RWPE2 (cell line): ENCODE results near the gene OSBP.

Source experiments
- ATAC-seq: fragments of 200-7000 bp; cut with Tn5 transposase; 3 replicates; pipeline ENCODE4 v1.9.1; 2021; ENCODE audit warnings: low read depth
- DNase-seq: peaks from one replicate; pipeline ENCODE4 v3.0.0-alpha.2; 2020; ENCODE audit warnings: low spot score
- H3K27ac ChIP-seq: fragments of 450-650 bp; 2 replicates; pipeline ENCODE4 v1.5.1; 2017; ENCODE audit warnings: mild to moderate bottlenecking; ENCODE audit not compliant: poor library complexity, severe bottlenecking
- H3K27me3 ChIP-seq: fragments of 250-450 bp; sonication (Bioruptor Pico); 2 replicates; pipeline ENCODE4 v1.5.1; 2021; ENCODE audit warnings: mild to moderate bottlenecking, moderate library complexity; ENCODE audit not compliant: insufficient read depth, poor library complexity, severe bottlenecking
- H3K36me3 ChIP-seq: fragments of 250-450 bp; sonication (Bioruptor Pico); 2 replicates; pipeline ENCODE4 v1.5.1; 2020; ENCODE audit warnings: low read depth, mild to moderate bottlenecking, moderate library complexity
- H3K4me1 ChIP-seq: fragments of 250-450 bp; sonication (Bioruptor Pico); 2 replicates; pipeline ENCODE4 v1.5.1; 2021; ENCODE audit warnings: mild to moderate bottlenecking, moderate library complexity; ENCODE audit not compliant: insufficient read depth, poor library complexity, severe bottlenecking
- H3K4me3 ChIP-seq: fragments of 250-450 bp; sonication (Bioruptor Pico); 2 replicates; pipeline ENCODE4 v1.5.1; 2021; ENCODE audit warnings: mild to moderate bottlenecking, moderate library complexity; ENCODE audit not compliant: severe bottlenecking
- H3K9me3 ChIP-seq: fragments of 250-450 bp; sonication (Bioruptor Pico); 2 replicates; pipeline ENCODE4 v1.5.1; 2021; ENCODE audit warnings: mild to moderate bottlenecking, moderate library complexity; ENCODE audit not compliant: severe bottlenecking
- TF ChIP-seq, protein P1 (sequence below): fragments of 450-650 bp; IDR thresholded peaks from one replicate; pipeline ENCODE4 v1.5.1; 2017; ENCODE audit warnings: mild to moderate bottlenecking, moderate library complexity; ENCODE audit not compliant: poor library complexity, severe bottlenecking

OSBP gene

DNA sequence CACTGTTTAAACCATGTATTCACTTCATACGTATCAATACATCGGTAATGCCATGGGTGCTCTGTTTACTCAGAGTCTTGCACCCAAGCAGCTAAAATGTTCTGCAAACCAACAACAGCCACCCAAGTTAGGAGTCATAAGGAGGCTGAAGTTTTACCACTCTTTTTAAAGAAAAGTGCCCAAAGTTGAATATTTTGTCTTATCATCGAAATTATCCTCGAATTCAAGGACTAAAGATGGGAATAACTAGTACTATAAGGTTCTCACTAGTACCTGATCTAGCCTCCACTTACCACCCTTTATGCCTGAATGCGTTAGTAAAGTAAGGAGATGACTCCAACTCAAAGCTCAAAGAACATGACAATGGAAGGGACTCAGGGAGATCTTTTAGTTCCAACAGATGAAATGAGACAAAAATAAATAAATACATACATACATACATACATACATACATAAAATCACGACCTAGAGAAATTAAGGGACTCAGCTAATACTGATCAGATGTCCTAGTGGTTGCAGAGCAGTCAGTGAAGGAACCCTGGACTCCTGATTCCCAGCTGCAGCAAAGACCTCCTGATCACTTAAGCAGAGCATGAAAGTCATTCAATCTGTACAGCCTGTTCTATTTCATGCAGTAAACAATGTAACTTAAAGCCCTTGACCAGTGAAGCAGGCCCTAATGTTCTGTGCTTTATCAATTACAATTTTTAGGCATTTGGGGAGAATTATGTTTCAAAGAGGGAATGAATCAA lies 7.7 kb downstream of the OSBP start:
- ATAC-seq: no peak
- peaks cover 93% of the 10 kb centered on the region for H3K36me3 ChIP-seq
- no peak overlapping the region for H3K27ac ChIP-seq
- no peaks in the 10 kb centered on the region for H3K4me1 ChIP-seq
- DNase-seq: no peak
- H3K9me3 ChIP-seq: no peaks in the 10 kb centered on the region
- H3K4me3 ChIP-seq: no peak overlapping the region
- TF ChIP-seq, protein P1, sequence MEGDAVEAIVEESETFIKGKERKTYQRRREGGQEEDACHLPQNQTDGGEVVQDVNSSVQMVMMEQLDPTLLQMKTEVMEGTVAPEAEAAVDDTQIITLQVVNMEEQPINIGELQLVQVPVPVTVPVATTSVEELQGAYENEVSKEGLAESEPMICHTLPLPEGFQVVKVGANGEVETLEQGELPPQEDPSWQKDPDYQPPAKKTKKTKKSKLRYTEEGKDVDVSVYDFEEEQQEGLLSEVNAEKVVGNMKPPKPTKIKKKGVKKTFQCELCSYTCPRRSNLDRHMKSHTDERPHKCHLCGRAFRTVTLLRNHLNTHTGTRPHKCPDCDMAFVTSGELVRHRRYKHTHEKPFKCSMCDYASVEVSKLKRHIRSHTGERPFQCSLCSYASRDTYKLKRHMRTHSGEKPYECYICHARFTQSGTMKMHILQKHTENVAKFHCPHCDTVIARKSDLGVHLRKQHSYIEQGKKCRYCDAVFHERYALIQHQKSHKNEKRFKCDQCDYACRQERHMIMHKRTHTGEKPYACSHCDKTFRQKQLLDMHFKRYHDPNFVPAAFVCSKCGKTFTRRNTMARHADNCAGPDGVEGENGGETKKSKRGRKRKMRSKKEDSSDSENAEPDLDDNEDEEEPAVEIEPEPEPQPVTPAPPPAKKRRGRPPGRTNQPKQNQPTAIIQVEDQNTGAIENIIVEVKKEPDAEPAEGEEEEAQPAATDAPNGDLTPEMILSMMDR: no peak
- H3K27me3 ChIP-seq: no peaks in the 10 kb centered on the region

DNA sequence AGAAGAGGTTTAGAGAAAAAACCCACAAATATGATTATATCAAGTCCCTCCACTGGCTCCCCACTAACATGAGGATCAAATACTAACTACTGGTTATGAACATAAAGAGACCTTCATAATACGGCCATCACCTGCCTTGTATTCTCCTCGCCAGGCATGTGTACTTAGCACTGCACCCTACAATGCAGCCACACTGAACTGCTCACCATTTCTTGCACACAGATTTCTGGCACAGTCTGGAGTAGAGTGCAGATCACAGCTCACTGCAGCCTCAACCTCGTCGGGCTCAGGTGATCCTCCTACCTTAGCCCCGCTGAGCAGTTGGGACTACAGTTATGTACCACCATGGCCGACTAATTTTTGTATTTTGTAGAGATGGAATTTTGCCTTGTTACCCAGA lies 13.1 kb downstream of the OSBP start:
- ATAC-seq: no peak
- H3K9me3 ChIP-seq: no peaks in the 10 kb centered on the region
- no peaks in the 10 kb centered on the region for H3K27me3 ChIP-seq
- TF ChIP-seq, protein P1: no peak
- DNase-seq: no peak
- no peaks in the 10 kb centered on the region for H3K4me1 ChIP-seq
- H3K27ac ChIP-seq: no peak overlapping the region
- H3K4me3 ChIP-seq: no peak overlapping the region
- H3K36me3 ChIP-seq: peaks cover 96% of the 10 kb centered on the region

DNA sequence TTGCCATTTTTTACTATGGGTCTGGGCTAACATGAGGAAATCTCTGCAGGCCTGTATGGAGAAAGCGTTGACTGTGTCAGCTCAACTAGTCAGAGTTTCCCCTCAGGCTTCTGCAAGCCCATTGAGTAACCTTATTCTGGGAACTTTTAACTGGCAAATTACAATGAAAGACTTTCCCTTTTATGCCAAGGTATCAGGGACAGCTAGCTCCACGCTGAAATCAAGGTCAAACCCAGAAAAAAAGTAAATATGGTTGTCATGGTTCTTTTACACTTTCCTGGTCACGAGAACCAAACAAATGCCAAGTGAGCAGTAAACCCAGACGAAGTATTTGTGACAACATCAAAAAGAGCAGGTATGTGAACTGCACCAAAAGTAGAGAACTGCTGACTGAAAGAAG lies 13.8 kb downstream of the OSBP start:
- DNase-seq (no peak), ATAC-seq (no peak)
- Histone ChIP-seq H3K36me3 (peaks cover 96% of the 10 kb centered on the region), H3K27ac (no peak overlapping the region), H3K4me1 (no peaks in the 10 kb centered on the region), H3K27me3 (no peaks in the 10 kb centered on the region), H3K9me3 (no peaks in the 10 kb centered on the region), H3K4me3 (no peak overlapping the region)
- TF ChIP-seq, protein P1: no peak

DNA sequence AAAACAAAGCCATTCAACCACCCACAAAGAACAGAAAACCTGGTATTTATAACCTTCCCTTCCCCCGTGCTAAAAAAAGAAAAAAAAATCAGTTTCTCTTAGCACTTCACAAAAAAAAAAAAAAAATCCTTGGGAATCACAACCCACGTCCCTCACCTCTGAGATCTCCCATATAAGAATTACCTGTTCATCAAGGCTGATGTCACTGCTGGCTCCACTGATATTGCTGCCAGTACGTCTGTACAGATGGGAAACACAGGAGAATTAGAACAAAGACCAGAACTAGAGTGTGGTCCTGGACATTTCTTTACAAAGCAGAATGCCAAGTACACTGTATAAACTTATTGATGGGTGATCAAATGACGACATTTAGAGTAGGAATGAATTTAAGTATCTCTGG lies 14.9 kb downstream of the OSBP start:
- H3K4me3 ChIP-seq: no peak overlapping the region
- no peak overlapping the region for H3K27ac ChIP-seq
- TF ChIP-seq, protein P1: no peak
- peaks cover 97% of the 10 kb centered on the region for H3K36me3 ChIP-seq
- no peak for DNase-seq
- no peaks in the 10 kb centered on the region for H3K9me3 ChIP-seq
- H3K27me3 ChIP-seq: no peaks in the 10 kb centered on the region
- ATAC-seq: no peak
- H3K4me1 ChIP-seq: no peaks in the 10 kb centered on the region

DNA sequence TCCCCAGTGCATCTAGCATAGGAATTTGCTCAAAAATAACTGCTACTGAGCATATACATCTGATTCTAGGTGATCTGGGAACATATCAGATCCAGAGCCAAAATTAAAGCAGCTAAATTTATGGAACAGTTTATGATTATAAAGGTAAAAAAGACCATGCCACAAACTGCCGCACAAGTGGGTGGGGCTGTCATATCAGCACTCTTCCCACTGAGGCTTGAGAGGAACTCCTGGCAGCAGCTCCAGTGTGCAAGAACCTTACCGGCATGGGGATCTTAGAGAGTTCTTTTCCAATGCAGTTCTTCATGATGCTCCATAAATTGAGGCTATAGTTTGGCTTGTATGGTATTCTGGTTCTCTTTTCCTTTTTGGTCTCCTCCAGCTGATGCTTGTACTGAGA lies 15.3 kb downstream of the OSBP start:
- Histone ChIP-seq H3K4me1 (no peaks in the 10 kb centered on the region), H3K36me3 (peaks cover 97% of the 10 kb centered on the region), H3K27ac (no peak overlapping the region), H3K27me3 (no peaks in the 10 kb centered on the region), H3K9me3 (no peaks in the 10 kb centered on the region), H3K4me3 (no peak overlapping the region)
- TF ChIP-seq, protein P1: no peak
- no peak for DNase-seq
- ATAC-seq: no peak
